ENCODE measurements around the gene EFCAB9. TPM values are rescaled to one million over a fixed set of nuclear protein-coding genes. Genes with fewer than 3 reads are reported as not detected.

The EFCAB9 gene
- total and polyA plus RNA-seq, 8 donors, result not detected

DNA sequence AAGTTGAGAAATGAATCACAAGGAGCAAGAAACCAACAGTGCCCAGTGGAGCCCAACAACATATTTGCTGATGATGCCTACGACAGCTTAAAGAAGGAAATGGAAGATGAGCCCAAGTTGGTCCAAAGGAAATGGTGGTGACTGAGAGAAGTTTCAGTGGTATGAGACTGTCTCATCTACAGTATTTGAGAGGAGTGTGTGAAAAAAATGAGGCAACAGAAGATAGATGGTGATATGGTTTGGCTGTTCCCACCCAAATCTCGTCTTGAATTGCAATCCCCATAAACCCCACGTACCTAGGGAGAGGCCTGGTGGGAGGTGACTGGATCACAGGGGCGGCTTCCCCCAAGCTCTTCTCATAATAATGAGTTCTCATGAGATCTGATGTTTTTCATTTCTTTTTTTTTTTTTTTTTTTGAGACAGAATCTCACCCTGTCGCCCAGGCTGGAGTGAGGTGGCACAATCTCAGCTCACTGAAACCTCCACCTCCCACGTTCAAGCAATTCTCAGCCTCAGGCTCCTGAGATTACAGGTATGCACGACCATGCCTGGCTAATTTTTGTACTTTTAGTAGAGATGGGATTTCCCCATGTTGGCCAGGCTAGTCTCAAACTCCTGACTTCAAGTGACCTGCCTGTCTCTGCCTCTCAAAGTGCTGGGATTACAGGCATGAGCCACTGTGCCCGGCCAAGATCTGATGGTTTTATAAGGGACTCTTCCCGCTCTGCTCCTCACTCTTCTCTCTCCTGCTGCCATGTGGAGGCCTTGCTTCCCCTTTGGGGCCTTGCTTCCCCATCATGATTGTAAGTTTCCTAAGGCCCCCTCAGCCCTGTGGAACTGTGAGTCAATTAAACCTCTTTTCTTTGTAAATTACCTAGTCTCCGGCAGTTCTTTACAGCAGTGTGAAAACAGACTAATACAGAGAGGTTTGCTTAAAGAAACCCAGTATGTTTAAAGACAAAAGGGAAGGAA is 30.2 kb downstream of the EFCAB9 start:
- DNase-seq (no peak), ATAC-seq (no peak)
- Histone ChIP-seq H3K4me3 (no peak overlapping the region), H3K4me1 (no peaks in the 10 kb centered on the region), H3K27me3 (no peaks in the 10 kb centered on the region), H3K9me3 (no peaks in the 10 kb centered on the region), H3K36me3 (peaks cover 0 to 13% of the 10 kb centered on the region in 2 donors), H3K27ac (no peak overlapping the region)
- TF ChIP-seq, protein P1, sequence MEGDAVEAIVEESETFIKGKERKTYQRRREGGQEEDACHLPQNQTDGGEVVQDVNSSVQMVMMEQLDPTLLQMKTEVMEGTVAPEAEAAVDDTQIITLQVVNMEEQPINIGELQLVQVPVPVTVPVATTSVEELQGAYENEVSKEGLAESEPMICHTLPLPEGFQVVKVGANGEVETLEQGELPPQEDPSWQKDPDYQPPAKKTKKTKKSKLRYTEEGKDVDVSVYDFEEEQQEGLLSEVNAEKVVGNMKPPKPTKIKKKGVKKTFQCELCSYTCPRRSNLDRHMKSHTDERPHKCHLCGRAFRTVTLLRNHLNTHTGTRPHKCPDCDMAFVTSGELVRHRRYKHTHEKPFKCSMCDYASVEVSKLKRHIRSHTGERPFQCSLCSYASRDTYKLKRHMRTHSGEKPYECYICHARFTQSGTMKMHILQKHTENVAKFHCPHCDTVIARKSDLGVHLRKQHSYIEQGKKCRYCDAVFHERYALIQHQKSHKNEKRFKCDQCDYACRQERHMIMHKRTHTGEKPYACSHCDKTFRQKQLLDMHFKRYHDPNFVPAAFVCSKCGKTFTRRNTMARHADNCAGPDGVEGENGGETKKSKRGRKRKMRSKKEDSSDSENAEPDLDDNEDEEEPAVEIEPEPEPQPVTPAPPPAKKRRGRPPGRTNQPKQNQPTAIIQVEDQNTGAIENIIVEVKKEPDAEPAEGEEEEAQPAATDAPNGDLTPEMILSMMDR (IDR thresholded peaks at IDR 0.05), result no peak
- intact Hi-C loops (cut with DNase I), result no loop called here

DNA sequence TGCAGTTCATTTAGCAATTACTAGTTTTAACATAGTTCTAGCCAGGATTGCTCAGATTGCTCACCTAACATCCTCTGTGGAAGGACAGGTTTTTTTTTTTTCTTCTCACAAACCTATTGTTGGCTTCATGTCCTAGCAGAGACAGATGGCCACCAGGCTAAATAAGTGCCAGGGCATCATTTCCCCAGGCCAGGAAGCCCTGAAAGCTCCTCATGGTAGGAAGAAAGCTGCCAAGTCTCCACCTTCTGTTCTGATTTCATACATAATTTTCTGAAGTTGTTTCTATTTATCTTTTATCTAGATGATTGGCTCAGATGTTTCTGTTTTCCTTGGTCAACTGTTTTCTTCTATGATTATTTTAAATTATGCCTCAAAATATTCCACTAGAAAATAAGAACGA is 31.0 kb downstream of the EFCAB9 start:
- ATAC-seq, result no peak
- TF ChIP-seq, protein P1 (IDR thresholded peaks at IDR 0.05), result no peak
- intact Hi-C loops (cut with DNase I), result no loop called here

DNA sequence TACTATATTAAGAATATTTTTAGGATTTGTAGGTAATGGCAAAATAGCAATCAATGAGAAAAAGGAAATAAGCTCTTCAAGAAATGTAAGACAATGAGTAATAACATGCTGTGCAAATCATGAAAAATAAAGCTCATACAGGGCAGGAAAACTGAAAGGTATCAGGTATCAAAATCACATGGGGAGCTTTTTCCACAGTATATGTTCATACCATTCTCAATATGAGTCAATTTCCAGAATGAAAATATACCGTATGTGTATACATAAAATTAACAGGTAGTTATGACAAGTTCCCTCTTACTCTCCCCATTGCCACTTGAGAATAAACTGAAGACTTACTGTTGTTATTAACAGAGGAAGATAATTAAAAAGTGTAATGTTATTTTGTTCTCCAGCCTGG is 35.9 kb downstream of the EFCAB9 start:
- Histone ChIP-seq H3K4me3 (no peak overlapping the region), H3K9me3 (no peaks in the 10 kb centered on the region), H3K27ac (no peak overlapping the region), H3K36me3 (peaks cover 0 to 40% of the 10 kb centered on the region in 2 donors), H3K27me3 (no peaks in the 10 kb centered on the region), H3K4me1 (peaks cover 0 to 1% of the 10 kb centered on the region in 2 donors)
- ATAC-seq, result no peak
- TF ChIP-seq, protein P1 (IDR thresholded peaks at IDR 0.05), result no peak
- no peak for DNase-seq
- intact Hi-C loops (cut with DNase I), result no loop called here

More for the DNA sequence above, 31.0 kb downstream of the EFCAB9 start:
- Histone ChIP-seq H3K27me3 (no peaks in the 10 kb centered on the region), H3K36me3 (peaks cover 0 to 13% of the 10 kb centered on the region in 2 donors), H3K4me1 (no peaks in the 10 kb centered on the region), H3K9me3 (no peaks in the 10 kb centered on the region), H3K4me3 (no peak overlapping the region), H3K27ac (no peak overlapping the region)
- no peak for DNase-seq

DNA sequence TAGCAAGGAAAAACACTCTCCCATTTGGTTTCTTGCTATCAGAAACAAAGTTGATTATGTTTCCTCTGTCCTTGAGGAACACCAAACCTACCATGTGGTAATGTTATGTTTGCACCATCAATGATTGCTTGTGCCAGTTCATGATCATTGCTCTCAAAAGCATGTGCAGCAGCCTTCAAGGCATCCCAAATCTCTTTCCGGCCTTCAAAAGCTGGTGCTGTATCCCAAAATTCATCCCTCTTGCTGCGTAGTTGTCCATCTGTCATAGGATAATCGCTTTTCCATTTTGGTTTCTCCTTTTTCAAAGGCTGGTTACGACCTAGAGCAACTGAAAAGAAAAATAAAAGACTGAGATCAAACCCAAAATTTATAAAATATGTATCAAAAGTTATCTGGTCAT is 40.1 kb downstream of the EFCAB9 start:
- ATAC-seq, result no peak
- H3K4me3 ChIP-seq, result no peak overlapping the region
- intact Hi-C loops (cut with DNase I), result no loop called here

More for the DNA sequence above, 40.1 kb downstream of the EFCAB9 start:
- no peak for DNase-seq
- Histone ChIP-seq H3K27me3 (no peaks in the 10 kb centered on the region), H3K27ac (no peak overlapping the region), H3K36me3 (peaks cover 0 to 30% of the 10 kb centered on the region in 2 donors), H3K4me1 (peaks cover 9 to 17% of the 10 kb centered on the region in 2 donors), H3K9me3 (no peaks in the 10 kb centered on the region)
- TF ChIP-seq, protein P1 (IDR thresholded peaks at IDR 0.05), result no peak
